RPMI7951 (cell line): ENCODE results near the gene SRGAP1. TPM values are rescaled to one million over a fixed set of nuclear protein-coding genes. Genes with fewer than 3 reads are reported as not detected.

Source experiments
- DNase-seq: peaks from one replicate; pipeline ENCODE4 v3.0.0-alpha.2; 2012; ENCODE audit warnings: low read depth
- total RNA-seq: library from RNA; depleted of rRNA; stranded (reverse); fragments of >200 nt; shearing (Covaris generic); gene quantifications from 2 replicates; pipeline ENCODE4 v1.2.3, GENCODE V29; 2014

Gene SRGAP1
- total RNA-seq, 1 experiment from 2014 or later = 2.3 TPM

DNA sequence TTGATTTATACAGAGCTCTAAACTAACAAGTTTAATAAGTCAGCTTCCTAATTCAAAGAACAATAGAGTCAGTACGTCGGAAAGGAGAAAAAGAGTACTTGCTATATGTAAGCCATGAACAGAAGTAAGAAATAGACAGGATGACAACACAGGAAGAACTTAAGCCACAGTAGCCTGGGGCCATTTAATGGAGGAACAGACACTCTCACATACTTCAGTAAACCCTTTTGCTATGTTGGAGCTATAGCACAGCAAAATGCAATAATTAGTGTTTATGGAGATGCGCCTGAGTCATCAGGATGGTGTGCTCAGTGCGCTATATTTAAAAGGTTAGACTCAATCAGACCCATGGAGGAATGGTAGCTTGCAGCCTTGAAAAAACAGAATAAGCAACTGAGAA lies 61.0 kb downstream of the SRGAP1 start:
- DNase-seq = peak; percentile 94

GRCh38 chr12:63906876-63907275 lies 62.4 kb downstream of the SRGAP1 start:
- DNase-seq = no peak

DNA sequence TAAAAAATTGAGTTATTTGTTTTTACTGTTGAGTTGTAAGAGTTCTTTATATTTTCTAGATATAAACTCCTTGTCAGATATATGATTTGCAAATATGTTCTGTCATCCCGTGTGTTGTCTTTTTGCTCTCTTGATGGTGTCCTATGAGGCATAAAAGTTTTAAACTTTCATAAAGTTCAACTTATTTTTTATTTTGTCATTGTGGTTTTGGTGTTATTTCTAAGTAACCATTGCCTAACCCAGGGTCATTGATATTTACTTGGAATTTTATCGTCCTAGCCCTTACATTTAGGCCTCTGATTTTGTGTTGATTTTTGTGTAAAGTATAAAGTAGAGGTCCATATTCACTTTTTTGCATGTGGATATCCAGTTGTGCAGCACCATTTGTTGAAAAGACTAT lies 63.1 kb downstream of the SRGAP1 start:
- DNase-seq = no peak

DNA sequence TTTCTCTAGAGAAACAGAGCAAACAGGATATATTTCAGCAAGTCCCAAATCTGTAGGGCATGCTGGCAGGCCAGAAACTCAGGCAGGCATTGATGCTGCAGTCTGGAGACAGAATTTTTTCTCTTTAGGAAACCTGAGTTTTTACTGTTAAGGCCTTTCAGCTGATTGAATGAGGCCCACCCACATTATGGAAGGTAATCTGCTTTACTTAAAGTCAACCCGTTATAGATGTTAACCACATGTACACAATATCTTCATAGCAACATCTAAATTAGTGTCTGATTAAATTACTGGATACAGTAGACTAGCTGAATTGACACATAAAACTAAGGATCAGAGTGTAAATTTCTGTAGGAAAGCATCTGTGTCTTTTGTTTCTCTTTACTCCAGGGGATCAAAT lies 65.2 kb downstream of the SRGAP1 start:
- no peak for DNase-seq

- DNase-seq = no peak
These were observed 66.8 kb downstream of the SRGAP1 start for GRCh38 chr12:63911341-63911740.

DNA sequence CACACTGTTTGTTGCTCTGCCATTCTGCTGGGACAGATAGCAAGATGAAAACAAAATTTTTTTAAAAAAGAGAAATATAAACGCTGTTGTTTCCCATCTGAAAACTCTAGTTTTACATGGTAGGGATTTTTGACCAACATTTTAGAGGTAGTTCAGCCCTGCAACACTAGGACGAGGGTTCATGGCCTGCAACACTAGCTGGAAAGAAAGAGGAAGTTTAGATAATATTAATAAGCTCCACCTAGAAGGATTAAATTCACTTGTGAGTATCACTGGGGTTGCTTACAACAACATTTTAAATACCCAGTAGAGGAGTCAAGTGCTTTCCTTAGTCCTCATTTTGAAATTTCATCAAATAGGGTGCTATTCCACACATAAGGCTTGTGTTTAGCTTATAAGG lies 68.2 kb downstream of the SRGAP1 start:
- DNase-seq = no peak

- no peak for DNase-seq
These were observed 69.4 kb downstream of the SRGAP1 start for GRCh38 chr12:63913929-63914328.

DNA sequence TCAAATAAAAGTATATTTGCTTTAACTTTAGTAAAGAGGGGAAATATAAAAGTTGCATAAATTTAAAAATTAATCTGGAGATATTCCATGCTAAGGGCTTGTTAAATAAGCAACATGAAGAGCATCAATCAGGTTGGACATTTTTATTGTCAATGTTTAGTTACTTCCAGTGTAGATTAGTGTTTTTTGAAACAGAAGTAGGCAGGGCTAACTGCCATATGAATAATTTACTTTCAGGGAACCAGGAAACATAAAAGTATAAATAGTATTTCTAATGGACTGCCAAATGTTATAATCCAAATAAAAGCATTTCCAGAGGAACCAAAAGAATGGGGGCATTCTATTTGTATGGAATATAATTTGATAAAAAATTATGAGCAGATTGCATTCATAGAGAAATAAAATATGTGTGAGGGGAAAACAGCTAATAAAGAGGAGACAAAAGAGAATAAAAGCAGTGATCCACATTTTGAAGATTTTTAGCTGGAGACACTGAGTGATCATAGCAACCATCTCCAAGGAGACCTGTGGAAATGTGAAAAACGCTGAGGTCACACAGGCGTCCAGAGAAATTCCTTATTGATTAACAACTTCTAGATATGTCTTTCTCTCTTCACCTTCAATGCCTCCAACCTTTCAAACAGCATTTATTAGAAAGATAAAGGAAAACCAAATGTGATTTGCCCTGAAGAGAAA lies 70.8 kb downstream of the SRGAP1 start:
- DNase-seq = peak; percentile 55

GRCh38 chr12:63916561-63917476 lies 72.3 kb downstream of the SRGAP1 start:
- DNase-seq = no peak

DNA sequence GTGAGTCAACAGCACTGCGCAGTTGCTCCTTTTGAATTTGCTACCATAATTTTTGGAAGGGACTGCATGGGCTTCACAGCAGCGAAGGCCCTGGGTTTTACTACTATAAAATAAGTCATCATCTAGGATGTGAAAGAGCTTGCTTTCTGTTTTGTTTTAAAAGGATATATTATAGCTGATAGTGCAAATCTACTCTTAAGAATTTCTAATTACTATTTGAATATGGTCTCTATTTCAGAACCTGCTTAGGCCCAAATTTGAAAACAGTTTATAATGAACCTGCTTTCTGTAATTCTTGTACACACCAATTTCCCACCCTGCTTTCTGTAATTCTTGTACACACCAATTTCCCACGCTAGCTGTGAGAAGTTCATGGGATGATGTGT lies 73.0 kb downstream of the SRGAP1 start:
- DNase-seq = no peak

DNA sequence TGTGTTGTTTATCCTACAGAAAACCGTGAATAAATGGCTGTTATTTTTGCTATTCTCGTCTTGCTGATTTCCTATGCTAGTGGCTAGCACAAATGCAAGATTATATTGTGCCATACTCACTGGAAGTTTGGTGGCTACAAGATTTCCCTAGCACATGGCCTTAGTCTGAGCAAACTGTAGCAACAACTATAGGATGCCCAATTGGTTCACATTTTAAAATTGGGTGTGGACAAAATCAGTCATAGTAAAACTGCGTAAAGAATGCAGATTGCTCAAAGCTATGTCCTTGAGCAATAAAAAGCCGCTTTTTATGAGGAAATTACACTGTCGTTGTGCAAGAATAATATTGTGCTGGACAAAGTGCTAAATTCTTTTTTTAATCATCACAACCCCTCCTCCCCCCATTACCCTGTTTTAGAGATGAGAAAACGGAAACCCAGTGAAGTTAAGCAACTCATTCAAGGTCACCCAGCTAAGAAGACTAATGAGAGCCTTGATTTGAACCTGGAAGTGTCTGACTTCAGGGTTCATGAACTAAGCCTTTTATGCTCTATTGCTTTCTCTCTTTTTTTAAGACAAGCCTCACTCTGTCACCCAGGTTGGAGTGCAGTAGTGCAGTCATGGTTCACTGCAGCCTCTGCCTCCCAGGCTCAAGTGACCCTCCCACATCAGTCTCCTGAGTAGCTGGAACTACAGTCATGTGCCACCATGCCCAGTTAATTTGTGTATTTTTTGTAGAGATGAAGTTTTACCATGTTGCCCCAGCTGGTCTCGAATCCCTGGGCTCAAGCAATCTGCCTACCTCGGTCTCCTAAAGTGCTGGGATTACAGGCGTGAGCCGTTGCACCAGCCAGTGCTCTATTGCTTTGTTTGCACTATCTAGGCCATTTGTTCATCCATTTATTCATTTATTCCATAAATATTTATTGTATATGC lies 73.6 kb downstream of the SRGAP1 start:
- DNase-seq = peak; percentile 87

GRCh38 chr12:63918800-63919300 lies 74.3 kb downstream of the SRGAP1 start:
- peak; percentile 77 for DNase-seq

- DNase-seq = no peak
These were observed 75.3 kb downstream of the SRGAP1 start for GRCh38 chr12:63919756-63920155.

DNA sequence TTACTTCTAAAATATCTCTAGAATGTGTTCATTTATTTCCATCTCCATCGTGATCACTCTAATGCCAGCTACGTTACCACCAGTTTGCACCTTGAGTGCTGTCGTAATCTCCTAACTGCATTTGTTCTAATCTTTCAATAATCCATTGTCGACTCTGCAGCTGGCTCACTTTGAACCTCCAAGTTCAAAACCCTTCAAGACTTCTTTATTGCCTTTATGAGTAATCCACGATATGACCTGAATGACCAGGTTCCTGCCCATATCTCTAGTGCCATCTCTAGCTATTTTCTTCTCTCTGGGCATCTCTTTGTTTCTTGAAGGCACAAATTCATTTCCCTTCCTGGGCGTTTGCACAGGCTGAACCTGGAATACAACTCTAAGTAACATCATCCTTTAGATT lies 76.7 kb downstream of the SRGAP1 start:
- no peak for DNase-seq

DNA sequence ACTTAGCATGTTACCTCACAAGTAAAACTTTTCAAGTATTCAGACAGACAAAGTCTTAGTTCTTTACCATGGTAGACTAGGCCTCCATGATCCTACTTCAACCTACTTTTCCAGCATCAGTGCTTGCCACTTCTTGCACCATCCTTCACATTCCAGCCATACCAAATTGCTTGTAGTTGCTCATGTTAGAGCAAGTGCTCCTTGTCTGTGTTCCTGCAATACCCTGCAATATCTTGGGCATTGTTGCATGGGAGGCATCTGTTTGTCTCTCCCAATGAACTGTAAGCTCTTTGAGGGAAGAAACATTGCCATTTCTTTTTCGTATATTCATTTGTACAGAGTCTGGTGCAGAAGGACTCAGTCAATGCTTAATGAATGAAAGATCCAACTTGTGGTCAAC lies 78.0 kb downstream of the SRGAP1 start:
- no peak for DNase-seq

DNA sequence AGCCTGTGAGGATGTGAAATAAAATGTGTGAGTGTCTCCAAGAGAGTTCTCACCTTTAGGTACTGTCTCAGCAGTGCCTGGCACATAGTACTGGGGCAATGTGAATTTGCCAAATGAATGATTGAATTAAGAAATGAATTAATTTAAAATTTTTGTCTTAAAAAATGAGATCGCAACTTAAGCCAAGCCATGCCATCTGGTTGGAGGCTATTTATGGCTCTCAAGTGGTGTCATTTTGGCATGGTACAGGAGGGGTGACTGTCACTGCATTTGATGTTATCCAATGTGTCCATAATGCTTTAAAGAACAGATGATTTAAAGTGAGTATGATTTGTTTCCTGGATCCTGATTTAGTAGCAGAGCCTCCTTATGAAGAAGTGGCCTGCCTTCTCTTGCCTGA lies 80.3 kb downstream of the SRGAP1 start:
- no peak for DNase-seq

GRCh38 chr12:63927511-63927910 lies 83.0 kb downstream of the SRGAP1 start:
- DNase-seq = no peak

DNA sequence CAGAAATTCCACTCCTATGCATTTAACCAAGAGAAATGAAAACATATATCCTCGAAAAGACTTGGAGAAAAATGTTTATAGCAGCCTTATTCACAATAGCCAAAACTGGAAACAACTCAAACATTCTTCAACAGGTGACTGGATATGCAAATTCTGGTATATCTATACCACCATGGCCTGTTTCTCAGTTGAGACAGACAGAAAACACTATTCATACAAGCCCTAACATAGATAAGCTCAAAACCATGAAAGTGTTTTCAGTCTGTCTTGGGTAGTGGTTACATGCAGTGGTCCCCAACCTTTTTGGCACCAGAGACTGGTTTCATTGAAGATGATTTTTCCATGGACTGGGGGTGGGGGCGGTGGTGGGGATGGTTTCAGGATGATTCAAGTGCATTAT lies 83.8 kb downstream of the SRGAP1 start:
- no peak for DNase-seq

DNA sequence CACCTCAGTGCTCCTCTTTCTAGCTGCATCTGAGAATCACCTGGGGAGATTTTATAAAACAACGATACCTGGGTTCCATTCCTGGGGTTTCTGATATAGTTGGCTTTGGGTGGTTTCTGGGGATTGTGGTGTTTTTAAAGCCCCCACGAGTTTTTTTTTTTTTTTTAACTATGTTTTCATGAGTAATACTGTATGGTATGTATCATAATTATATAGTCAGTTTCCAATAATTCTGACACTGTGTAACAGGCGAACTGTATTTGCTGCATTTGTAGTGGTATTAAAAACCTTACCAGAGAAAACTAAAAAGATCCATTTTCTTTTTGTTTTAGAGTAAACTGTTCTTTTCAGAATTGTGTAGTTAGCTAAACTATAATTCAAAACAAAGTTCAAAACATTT lies 84.9 kb downstream of the SRGAP1 start:
- DNase-seq = no peak

DNA sequence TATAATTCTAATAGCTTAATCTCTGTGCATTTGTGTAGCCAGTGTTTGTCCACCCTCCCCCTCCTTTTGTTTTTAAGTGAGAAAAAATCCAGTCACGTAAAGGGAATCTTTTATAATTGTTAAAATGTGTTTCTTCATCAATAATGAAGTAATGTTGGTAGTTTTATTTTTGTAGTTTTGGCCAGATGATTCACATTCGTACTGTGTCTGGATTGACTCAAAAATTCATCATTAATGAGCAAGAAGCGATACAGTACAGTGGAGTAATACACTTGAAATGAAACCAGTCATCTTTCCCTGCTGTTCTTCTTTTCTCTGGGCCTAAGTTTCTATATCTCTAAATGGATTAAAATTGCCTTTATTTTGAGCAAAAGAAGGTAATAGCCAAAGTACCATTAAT lies 86.5 kb downstream of the SRGAP1 start:
- no peak for DNase-seq

DNA sequence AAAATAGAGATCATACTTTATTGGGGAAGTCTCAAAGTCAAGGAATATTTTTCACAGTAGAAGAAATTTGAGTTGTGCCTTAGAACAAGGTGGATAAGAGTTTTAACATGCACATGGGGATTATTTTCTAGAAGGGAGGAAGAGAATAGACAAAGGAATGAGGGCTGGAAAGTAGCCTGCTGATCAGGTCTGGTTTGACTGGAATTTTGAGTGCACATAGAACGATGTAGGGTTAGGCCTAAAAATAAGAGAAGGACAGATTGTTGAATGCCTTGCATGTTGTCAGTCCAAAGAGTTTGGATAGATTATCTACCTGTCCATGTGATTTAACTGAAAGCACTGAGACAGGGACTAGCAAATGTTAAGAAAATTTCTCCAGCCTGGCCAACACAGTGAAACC lies 87.2 kb downstream of the SRGAP1 start:
- no peak for DNase-seq

GRCh38 chr12:63934936-63935335 lies 90.4 kb downstream of the SRGAP1 start:
- no peak for DNase-seq
